GM18907 (cell line): ENCODE results near the gene DYDC2.
"Not testable (repeated sequence)": the region's sequence is repeated elsewhere in the genome, so short reads cannot be mapped to it uniquely, and the experiment has no call there.

Experiments
- ATAC-seq: cut with Tn5 transposase; IDR thresholded peaks from one replicate; pipeline ENCODE4 v1.9.1; 2021; ENCODE audit warnings: mild to moderate bottlenecking, moderate library complexity; ENCODE audit not compliant: unreplicated experiment

Gene DYDC2

DNA sequence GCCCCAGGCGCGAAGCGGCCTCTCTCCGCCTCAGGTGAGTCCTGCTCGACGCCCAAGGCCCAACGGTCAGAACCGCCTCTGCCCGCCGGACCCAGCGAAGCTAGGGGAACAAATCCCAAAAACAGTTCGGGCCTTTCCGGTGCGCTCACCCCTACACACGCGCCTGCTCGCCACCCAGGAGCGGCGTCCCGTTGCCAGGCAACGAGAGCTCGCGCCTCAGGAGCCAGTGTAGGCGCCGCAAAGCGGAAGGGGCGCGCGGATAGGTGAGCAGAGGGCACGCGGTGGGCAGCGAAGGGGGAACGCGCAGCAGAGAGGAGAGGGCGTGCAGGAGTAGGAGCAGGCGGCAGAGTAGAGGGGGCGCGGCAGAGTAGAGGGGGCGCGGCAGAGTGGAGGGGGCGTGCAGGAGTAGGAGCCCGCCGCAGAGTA is at the start of gene DYDC2, which contains the start of gene DYDC1:
TSS of gene DYDC2 (plus strand) at position 219 of the 426 bp plus-strand sequence. CDS start 5,663 bp downstream, outside the sequence.
TSS of gene DYDC1 (minus strand) at position 193 of the 426 bp plus-strand sequence. CDS start 4,154 bp downstream, outside the sequence.
- ATAC-seq = peak; percentile 89

- no peak for ATAC-seq
Observed at GRCh38 chr10:80313523-80313922, 43.1 kb upstream of the DYDC2 start.

DNA sequence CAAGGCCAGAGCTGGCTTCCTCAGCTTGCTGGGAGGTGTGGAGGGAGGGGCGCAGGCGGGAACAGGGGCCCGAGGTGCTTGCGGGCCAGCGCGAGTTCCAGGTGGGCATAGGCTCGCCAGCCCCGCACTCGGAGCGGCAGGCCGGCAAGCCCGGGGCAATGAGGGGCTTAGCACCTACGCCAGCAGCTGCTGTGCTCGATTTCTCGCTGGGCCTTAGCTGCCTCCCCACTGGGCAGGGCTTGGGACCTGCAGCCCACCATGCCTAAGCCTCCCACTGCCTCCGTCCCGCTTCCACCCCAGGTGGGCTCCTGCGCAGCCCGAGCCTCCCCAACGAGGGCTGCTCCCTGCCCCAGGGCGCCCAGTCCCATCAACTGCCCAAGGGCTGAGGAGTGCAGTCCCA is 41.2 kb upstream of the DYDC2 start:
- no peak for ATAC-seq

DNA sequence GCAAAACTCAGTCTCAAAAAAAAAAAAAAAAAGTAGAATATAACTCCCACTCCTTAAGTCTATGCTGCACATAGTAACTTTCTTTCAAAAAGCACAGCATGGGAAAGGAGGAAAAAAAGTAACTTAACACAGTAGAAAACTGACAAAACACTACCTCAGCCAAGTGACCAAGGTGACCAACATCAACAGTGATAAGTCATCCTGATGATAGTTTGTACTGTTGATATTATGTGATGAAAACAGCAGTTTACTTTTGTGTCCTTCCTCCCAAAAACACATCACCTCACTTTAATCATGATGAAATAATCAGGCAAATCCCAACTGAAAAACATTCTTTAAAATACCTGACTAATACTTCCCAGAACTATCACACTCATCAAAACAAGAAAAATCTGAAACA is 37.8 kb upstream of the DYDC2 start:
- ATAC-seq = no peak

DNA sequence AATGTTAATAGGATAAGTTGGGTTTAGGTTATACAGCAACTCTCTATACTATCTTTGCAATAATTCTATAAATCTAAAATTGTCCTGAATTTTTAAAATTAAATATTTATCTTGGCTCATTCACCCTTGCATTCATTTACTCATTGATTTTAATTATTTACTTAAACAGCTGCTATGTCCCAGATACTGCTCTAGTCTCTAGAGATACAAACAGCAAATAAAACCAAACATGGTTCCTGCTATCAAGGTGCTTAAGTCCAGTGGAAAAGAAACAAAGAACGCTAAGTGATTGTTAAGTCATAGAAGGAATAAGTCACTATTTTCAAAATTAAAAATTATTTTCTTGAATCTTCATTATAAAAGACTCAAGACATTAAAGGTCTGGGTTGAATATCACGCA is 37.3 kb upstream of the DYDC2 start:
- no peak for ATAC-seq

GRCh38 chr10:80319725-80320290 is 36.8 kb upstream of the DYDC2 start:
- ATAC-seq = no peak

GRCh38 chr10:80320377-80320776 is 36.2 kb upstream of the DYDC2 start:
- no peak for ATAC-seq

DNA sequence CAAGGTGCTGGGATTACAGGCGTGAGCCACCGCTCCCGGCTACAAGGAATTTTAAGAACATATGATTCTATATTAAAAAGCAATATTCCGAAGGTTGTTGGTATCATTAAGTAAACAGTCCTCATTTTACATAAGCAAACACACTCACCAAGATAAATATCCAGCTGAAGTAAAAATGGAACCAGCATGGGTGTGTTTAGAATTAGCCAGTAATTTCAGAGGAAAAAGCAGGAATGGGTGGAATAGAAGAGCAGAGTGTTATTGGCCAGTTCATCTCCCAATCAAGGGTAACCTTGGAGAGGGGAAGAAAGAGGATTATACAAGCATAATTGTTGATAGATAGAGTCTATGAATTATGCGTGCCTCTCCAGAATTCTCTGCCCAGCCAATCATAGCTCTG is 35.4 kb upstream of the DYDC2 start:
- no peak for ATAC-seq

- no peak for ATAC-seq
Observed at GRCh38 chr10:80322158-80322557, 34.4 kb upstream of the DYDC2 start.

DNA sequence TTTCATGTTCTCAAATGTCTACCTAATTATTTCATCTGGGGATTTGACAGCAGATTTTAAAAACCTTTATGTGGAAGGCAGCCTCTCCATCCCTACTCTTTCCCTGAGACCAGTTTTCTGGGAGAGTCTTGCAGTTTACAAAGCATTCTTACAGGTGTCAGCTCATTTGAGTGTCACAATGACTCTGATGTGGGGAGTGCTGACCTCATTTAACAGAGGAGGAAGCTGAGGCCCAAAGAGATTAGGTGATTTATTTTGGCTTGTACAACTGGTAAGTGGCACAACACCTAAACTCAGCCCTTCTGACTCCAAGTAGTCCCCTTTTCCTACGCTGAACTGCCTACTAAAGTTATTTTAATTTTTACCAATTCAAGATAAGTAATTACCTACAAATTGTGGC is 33.9 kb upstream of the DYDC2 start:
- no peak for ATAC-seq

GRCh38 chr10:80323311-80323710 is 33.3 kb upstream of the DYDC2 start:
- ATAC-seq = no peak

GRCh38 chr10:80324086-80324485 is 32.5 kb upstream of the DYDC2 start:
- ATAC-seq = no peak

GRCh38 chr10:80324891-80325364 is 31.7 kb upstream of the DYDC2 start:
- ATAC-seq = no peak

DNA sequence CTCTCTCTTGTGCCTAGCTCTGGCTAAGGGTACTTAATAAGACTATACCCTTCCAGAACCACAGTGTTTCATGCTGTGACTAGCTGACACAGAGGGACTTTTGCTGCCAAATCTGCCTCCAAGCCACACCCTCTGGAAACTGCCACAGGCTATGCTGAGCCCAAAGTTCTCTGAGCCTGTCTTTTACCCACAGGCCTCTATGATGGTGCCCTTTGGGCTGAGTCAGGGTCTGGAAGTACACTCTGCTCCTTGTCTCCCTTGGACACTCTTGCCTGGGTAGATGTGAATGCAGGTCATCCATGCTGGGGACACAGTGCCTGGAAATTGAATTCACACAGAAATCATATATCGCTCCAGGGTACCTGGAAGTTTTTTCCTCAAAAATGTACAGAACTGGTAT is 22.6 kb upstream of the DYDC2 start:
- no peak for ATAC-seq

- ATAC-seq = no peak
Observed at GRCh38 chr10:80344276-80344675, 12.3 kb upstream of the DYDC2 start.

DNA sequence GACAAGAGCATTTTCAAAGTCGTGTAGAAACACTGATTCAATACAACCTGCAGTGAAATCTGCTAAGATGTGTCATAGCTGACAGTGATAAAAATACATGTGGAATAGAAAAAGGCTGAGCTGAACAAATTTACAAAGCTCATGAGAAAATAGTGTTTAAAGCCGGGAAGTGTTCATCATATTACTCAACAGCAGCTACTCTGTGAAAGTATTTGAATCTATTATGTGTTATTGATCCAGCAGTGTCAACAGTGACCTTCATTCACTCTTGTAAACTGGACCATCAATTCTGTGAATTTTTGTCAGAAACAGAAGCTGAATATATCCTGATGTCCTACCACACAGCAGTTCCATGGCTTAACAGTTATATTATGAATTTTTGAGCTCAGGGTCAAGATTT is 11.7 kb upstream of the DYDC2 start:
- no peak for ATAC-seq

GRCh38 chr10:80350251-80350650 is 6.3 kb upstream of the DYDC2 start:
- ATAC-seq = no peak

DNA sequence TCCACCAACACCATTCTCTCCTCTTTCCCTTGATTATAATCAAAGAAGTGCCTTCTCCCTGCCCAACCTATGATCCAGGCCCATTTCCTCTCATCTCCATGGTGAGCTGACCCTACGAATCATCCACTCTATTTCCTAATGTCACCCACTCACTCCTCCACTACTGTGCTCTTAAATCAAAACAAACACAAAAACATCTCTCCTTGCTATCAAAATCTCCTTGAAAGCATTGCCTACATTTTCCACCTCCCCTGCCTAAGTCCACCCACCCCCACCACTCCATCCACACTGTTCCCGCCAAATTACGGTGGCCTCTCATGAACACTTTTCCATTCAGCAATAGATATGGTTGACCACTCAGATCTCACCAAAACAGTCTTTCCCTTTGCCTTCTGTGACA is 5.4 kb upstream of the DYDC2 start:
- no peak for ATAC-seq

DNA sequence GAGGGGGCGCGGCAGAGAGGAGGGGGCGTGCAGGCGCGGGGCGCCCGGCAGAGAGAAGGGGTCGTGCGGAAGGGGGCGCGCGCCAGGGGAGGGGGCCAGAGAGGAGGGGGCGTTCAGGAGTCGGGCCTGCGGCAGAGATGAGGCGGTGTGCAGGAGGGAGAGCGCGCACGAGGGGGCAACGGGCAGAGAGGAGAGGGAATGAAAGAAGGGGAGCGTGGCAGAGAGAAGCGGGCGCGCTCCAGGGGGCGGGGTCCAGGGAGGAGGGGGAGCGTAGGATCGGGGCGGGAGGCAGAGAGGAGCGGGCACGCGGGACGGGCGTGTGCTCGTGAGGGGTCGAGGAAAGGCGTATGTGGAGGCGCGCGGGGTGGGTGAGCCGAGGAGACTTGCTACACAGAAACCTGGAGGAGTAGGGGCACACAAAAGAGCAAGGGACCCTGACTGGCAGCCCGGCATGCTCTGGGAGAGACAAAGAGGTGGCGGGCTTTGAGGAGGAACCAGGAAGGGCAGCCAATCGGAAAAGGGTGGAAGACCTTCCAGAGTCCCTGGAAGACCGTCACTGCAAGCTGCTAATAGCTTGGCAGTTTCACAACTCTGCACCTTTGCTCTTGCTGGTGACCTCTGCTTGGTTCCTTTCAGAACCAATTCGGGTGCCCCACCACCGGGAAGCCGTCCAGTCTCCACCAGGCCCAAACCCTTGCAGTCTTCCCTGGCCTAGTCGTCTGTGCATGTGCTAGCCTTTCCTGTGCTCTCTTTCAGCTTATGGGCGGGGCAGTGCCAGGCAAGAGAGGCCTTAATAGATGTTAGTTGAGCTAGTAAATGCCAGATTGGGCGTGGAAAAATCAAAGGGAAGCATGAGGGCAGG is 639 bp downstream of the DYDC2 start:
- ATAC-seq = no peak

DNA sequence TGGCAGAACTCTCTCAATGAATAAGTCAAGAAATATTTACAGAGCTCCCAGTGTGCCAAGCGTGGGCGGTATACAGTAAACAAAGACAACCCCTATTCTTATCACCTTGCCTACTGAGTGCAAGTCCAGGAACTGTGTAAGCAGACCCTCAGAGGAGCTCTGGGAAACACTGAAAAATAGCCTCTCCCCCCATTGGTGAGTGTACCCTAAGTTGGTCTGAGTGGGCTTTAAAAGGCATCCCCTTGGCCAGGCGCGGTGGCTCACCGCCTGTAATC is 1.2 kb downstream of the DYDC2 start:
- no peak for ATAC-seq

DNA sequence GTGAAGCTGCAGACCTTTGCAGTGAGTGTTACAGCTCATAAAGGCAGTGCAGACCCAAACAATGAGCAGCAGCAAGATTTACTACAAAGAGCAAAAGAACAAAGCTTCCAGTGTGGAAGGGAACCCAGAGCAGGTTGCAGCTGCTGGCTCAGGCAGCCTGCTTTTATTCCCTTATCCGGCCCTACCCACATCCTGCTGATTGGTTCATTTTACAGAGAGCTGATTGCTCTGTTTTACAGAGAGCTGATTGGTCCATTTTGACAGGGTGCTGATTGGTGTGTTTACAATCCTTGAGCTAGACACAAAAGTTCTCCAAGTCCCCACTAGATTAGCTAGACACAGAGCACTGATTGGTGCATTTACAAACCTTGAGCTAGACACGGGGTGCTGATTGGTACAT is 2.3 kb downstream of the DYDC2 start:
- not testable (repeated sequence) for ATAC-seq

DNA sequence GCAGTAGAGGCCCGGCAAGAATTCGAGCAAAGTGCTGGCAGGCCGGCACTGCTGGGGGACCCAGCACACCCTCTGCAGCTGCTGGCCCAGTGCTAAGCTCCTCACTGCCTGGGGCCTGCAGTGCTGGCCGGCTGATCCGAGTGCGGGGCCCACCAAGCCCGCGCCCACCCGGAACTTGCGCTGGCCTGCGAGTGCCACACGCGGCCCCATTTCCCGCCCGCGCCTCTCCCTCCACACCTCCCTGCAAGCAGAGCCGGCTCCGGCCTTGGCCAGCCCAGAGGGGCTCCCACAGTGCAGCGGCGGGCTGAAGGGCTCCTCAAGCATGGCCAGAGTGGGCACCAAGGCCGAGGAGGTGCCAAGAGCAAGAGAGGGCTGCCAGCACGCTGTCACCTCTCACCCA is 3.1 kb downstream of the DYDC2 start:
- no peak for ATAC-seq
